ENCODE data around the gene ZG16B.

ZG16B gene

DNA sequence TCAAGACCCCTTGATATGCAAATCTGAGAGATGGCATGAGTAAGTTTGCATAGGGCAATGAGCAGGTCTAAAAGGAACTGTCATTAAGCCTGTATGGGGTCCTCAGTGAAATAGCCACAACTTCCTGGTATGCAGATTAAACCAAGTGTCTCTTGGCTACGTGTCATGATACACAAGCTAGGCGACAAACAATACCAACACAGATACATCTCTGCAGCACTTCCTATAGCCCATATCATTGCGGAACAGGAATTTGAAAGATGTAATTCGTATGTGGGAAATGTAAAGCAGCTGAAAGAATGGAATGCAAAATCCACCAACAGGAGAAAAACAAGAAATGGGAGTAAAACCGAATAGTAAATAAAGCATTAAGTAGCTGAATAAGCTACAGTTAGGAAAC lies 15.0 kb downstream of the ZG16B start:
- DNase-seq (ENCODE audit: low read depth): no peak

DNA sequence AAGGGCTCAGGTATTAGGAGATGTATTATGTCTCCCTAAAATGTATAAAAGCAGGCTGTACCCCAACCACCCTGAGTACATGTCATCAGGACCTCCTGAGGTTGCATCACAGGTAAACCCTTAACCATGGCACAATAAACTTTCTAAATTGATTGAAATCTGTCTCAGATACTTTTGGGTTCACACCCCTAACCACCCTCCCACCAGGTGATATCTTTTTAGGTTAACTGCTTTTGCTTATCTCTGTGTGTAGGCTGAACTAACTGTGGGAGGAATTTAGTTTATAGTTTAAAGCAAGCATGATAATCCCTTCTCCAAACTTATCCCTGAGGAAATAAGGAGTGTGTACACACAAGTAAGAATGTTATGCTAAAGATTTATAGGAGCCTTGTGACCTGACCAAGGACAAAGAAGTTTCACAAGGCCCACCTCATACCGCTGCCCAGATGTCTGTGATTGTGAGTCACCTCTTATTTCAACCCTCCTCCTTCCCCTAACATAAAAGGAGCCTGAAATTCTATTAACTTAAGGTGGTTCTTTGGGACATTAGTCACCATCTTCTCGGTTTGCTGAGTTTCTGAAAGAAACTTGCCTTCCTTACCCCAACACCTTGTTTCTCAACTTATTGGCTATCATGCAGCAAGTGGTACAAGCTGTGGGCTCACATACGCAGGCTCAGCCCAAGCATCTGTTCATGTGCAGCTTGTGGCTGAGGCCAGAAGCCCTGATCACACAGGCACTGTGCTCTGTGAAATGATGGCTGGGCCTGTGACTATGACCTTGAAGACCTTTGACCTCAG lies 16.6 kb downstream of the ZG16B start:
- no peak for DNase-seq (ENCODE audit: low read depth)

DNA sequence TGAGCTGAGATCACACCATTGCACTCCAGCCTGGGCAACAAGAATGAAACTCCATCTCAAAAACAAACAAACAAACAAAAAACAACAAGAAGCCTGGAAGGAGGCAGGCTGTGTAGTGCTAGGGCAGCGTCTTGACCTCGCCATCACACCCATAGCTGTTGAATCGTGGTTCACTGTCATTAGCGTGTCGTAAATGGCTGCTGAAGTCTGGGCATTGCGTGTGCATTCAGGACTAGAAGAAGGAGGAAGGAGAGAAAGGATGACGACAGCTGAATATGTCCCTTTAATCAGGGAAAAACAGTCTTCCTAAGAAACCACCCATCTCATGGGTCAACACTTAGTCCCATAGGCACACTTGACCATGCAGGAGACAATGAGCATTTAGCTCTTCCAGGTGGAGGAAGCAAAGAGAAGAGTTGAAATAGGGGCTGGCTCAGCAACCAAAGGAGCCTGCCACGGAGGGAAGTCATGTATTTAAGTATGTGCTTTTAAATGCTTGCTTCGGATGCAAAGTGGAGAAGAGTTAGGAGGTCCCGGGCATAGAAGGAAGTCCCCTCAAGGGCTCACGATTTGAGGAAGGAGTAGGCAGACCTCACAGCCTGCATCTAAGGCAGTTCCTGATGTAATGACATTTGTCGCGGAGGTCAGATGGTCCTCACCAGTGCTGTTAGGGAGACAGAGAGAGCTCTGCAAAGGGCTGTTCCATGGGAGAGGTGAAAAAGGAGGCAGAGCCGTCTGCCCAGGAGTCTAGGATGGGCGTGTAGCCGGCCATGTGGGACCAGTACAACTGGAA lies 19.0 kb downstream of the ZG16B start:
- no peak for DNase-seq (ENCODE audit: low read depth)

DNA sequence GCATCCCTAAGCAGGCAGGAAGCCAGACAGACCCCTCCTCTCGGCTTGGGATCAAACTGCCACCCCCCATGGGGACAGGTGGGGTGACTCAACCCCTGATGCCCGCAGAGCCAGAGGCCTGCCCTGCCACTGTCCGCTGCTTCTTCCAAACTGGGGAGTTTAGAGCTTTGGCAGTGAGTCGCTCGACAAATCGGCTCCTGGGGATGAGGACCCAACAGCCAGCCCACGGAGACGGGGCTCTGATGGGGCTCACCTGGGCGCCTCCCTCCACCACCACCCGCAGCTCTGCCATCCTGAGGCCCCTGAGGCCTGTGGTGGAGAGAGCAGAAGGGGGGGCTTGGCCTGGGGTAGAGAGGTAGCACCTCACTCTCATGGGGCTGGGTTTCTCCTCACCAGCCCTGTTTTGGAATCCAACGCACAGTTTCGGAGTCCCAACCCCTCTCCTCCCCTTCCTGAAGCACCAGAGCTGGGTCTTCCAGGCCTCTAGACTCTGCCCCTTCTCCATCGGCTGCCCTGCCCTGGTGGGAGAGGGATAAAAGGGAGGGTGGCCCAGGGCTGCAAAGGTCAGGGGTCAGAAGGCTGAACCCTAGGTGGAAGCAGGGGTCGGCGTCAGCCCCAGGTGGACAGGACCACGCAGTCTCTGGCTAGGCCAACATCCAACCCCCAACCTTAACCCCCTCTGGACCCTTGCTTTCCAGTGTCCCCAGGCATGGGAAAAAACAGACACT lies 22.1 kb downstream of the ZG16B start:
- no peak for DNase-seq (ENCODE audit: low read depth)

GRCh38 chr16:2852731-2853507 lies 22.8 kb downstream of the ZG16B start:
- DNase-seq (ENCODE audit: low read depth): no peak

DNA sequence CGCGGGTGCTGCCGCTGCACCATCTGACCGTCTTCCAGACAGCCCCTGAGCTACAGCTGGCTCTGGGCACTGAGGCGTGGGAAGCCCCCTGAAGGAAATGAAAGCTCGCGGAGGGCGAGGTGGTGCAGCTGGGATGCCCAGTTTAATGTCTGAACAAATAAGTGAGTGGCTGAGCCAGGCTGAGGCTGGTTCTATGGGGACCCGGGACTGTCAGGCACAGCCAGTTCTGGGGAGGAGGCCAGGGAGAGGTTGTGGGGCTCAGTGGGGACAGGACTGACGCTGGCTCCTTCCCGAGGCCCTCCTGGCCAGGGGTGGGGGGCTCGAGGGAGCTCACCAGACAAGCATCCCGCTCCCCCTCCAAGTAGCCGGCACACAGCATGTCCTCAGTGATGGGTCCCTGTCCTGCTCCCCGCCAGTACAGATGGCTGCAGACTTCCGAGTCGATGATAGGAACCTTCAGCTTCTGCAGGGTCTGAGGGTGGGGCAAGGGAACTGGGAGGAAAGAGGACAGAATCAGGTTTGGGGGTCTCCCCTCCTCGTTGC lies 23.5 kb downstream of the ZG16B start:
- DNase-seq (ENCODE audit: low read depth): no peak

- DNase-seq (ENCODE audit: low read depth): no peak
These were observed 24.7 kb downstream of the ZG16B start for GRCh38 chr16:2854700-2855309.

DNA sequence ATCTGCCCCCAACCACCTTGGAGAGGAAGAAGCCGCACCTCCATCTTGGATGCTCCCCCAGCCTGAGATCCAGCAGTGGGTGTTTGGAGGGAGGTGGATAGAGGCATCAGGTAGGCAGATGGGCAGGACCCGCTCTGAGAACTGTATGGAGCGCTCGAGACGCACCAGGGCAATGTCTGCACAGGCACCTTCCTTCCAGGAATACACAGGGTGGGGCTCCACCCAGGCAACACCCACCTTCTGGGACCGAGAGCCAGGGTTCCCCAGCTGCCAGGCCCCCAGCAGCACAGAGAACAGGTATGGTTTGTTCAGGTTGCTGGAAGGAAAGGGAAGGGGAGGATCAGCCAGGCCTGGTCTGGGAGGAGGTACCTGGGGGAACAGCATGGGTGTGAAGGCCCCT lies 25.4 kb downstream of the ZG16B start:
- no peak for DNase-seq (ENCODE audit: low read depth)

DNA sequence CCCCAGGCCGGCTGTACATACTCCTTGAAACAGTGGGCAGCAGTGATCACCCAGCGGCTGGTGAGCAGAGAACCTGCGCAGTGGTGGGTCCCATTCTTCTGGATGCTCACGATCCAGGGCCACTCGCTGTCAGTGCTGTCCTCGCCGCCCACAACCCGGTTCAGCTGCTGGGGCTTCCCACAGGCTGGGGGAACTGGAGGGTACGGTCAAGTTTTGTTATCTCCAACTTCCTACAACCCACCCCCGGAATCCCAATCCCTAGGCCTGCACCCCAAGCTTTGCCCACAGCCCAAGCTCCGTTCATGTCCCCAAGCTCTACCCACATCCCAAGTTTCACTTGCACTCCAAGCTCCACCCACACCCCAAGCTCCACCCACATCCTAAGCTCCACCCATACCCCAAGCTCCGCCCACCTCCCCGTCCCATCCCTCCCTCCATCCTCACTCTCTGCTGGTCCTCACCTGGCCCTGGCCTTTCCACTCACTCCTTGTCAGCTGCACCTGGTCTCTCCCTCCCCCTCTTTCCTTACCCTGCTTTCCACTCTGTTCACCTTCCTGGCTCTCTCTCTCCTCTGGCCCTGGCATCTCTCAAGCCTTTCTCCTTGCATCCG lies 26.1 kb downstream of the ZG16B start:
- no peak for DNase-seq (ENCODE audit: low read depth)

DNA sequence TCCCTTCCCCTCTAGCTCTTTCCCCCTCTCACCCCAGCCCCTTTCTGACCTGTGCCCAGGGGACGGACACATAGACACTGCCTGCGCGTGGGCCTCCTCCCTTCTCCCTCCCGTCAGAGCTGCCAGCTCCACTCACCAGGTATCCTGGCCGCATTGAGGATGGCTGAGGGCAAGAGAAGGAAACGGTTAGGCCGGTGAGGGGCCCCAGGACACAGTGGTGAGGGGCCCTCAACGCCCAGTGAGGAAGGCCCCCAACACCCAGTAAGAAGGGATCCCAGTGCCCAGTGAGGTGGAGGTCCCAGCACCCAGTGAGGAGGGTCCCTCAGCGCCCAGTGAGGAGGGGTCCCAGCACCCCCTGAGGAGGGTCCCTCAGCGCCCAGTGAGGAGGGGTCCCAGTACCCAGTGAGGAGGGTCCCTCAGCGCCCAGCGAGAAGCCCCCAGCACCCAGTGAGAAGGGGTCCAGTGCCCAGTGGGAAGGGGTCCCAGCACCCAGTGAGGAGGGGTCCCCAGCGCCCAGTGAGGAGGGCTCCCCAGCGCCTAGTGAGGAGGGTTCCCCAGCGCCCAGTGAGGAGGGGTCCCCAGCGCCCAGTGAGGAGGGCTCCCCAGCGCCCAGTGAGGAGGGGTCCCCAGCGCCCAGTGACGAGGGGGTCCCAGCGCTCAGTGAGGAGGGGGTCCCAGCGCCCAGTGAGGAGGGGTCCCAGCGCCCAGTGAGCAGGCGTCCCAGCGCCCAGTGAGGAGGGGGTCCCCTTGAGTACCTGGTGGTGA lies 26.8 kb downstream of the ZG16B start:
- DNase-seq (ENCODE audit: low read depth): no peak

- DNase-seq (ENCODE audit: low read depth): no peak
These were observed 27.5 kb downstream of the ZG16B start, which contains the start of gene PRSS22 for GRCh38 chr16:2857451-2858244. Gene PRSS22 (minus strand): TSS chr16:2858170. CDS start chr16:2858104, 66 bp downstream.

DNA sequence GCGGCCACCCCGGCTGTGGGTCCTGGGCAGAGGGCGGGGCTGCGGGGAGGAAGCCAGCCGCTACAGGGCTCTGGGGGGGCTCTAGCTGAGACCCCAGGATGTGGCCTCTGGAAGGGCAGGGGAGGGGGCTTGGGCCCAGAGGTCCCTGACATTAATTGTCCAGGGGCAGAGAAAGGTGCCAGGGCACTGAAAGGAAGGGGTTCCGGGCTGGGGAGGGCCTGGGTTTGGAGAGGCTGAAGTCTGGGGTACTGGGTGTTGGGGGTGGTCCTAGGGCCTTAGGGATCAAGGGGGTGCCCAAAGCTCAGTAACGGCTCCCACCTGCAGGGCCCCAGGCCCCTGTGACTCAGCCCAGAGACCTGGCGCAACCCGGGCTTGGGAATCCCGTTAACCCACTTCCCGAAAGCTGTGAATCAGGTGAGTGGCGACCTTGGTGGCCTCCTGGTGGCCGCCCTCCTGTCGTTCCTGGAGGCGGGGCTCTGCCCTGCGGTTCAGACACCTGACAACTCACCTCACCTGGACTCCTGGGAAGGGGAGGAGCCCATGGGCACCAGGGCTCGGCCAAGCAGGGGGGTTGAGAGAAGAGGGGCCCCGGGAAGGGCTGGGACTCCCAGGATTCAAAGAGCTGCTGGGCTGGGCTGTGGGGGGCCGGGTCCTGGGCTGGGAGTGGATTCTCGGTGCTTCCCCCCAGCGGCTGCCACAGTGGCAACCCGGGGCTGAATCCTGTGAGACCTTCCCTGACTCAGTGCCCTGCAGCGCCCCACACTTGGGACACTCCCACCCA lies 28.3 kb downstream of the ZG16B start:
- no peak for DNase-seq (ENCODE audit: low read depth)

DNA sequence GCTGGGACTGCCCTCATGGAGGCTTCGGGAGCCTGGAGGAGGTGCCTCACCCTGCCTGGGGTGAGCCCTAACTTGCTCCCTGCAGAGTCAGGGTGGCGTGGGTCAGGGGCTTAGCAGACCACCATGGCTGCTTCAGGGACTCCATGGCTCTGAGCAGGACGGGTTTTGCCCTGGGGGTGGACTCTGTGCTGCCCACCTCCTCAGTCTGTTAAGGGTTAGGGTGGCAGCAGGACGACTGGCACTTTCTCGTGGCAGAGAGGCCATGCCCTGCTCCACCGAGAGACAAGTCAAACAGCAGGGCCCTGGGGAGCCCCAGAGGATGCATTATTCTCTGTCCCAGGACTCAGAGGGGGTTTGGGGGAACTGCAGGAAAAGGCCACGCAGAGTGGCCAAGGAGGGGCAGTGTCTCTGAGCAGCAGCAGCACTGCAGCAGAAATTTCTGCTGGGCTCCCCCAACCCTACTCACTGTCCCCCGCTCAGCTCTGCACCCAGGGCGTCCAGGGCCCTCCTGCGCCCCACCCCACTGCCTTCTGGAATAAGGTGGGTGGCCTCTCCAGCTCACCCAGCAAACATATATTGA lies 29.7 kb downstream of the ZG16B start:
- no peak for DNase-seq (ENCODE audit: low read depth)

DNA sequence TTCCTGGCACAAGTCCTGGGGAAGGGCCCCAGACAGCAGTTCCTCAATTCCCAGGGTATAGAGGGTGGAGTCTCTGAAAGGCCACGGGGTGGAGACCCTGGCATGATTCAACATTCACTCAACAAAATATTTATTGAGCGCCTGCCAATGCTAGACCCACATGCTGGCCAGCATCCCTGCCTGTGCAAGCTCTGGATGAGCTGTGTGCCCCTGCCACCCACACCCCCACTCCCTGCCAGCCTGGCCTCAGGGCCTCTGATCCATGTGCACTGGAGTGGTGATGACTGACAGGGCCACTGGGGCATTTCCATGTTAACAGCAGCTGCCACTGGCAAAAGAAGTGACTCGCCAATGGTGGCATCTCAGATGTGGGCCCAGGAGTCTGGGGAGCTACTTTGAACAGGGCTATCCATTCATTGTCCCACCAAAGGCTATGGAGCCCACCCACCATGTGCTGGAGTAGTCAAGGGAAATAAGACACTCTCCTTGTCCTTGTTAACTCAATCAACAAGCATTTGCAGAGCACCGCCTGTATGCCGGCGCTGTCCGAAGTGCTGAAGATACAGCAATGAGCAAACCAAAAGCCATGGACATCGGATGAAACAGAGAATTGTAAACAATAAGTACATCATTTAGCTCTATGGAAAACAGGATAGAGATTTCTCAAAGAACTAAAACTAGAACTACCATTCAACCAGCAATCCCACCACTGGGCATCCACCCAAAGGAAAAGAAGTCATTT lies 30.9 kb downstream of the ZG16B start:
- no peak for DNase-seq (ENCODE audit: low read depth)

GRCh38 chr16:2865651-2866050 lies 35.5 kb downstream of the ZG16B start:
- DNase-seq (ENCODE audit: low read depth): no peak

DNA sequence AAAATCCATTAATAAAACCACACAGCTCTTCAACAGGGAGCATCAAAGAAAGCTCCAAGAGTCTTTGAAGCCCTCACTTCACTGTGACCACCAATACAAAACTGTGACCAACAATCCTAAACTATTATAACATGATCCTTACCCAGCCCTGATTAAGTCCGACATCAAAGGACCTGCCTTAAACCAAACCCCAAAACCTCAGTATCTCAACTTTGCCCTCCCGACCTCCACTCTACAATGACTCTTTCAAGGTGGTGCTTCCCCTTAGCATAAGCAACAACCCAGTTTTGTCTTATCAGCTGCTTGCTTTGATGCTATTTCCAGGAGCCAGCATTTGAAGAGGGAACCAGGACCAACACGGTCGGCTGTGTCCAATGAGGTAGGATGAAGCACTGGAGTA lies 36.3 kb downstream of the ZG16B start:
- DNase-seq (ENCODE audit: low read depth): no peak

- DNase-seq (ENCODE audit: low read depth): no peak
These were observed 37.5 kb downstream of the ZG16B start for GRCh38 chr16:2867661-2867986.

Measured in fibroblast of gingiva (primary cell).